SH-SY5Y (cell line): ENCODE results near the gene FOXR2.

ENCODE experiments used
- GATA2 ChIP-seq: IDR thresholded peaks from 2 replicates; pipeline ENCODE4 v1.6.1; 2011; ENCODE audit warnings: mild to moderate bottlenecking, low read depth, low read length
- GATA3 ChIP-seq: IDR thresholded peaks from 2 replicates; pipeline ENCODE4 v1.6.1; 2011; ENCODE audit warnings: low read depth, mild to moderate bottlenecking, low read length, moderate library complexity

GRCh38 chrX:55623100-55623499, at the start of gene FOXR2:
- TF ChIP-seq GATA3 (no peak), GATA2 (no peak)
